T-helper 2 cell (primary cell): ENCODE results near the gene MDM2.

Experiments
- DNase-seq, 5 experiments: peaks; one replicate each; pipeline versions ENCODE4 v3.0.0 to v3.0.0-alpha.2; 2012 to 2022
- total RNA-seq, 2 donors: gene quantifications; one replicate each; lab custom pipeline; 2026; lab: John Stamatoyannopoulos, UW

Gene MDM2
- total RNA-seq, result 102 to 110 reads per million in 2 donors

GRCh38 chr12:68807576-68808387 is at the start of gene MDM2:
TSS of gene MDM2 (plus strand) at chr12:68808177. CDS start at chr12:68808478, 301 bp downstream.
- DNase-seq, result peak; percentile 89 to 99 (median 98)

- DNase-seq, result no peak
Observed at GRCh38 chr12:68759852-68760251, 48.1 kb upstream of the MDM2 start.

GRCh38 chr12:68760806-68761441 is 47.1 kb upstream of the MDM2 start:
- no peak for DNase-seq

- DNase-seq, result no peak
Observed at GRCh38 chr12:68761442-68761812, 46.5 kb upstream of the MDM2 start.

GRCh38 chr12:68761901-68762630 is 45.9 kb upstream of the MDM2 start:
- no peak for DNase-seq

- DNase-seq, result no peak
Observed at GRCh38 chr12:68762691-68763090, 45.3 kb upstream of the MDM2 start.

GRCh38 chr12:68765696-68766095 is 42.3 kb upstream of the MDM2 start:
- no peak for DNase-seq

- DNase-seq, result no peak
Observed at GRCh38 chr12:68766646-68767045, 41.3 kb upstream of the MDM2 start.

- DNase-seq, result no peak
Observed at GRCh38 chr12:68767191-68767590, 40.8 kb upstream of the MDM2 start.

- DNase-seq, result no peak
Observed at GRCh38 chr12:68768431-68768939, 39.5 kb upstream of the MDM2 start.

GRCh38 chr12:68769941-68770340 is 38.0 kb upstream of the MDM2 start:
- DNase-seq, result no peak

GRCh38 chr12:68771223-68771925 is 36.6 kb upstream of the MDM2 start:
- DNase-seq, result no peak

GRCh38 chr12:68772714-68773113 is 35.3 kb upstream of the MDM2 start:
- peak in 1 of 5 experiments; percentile 9 for DNase-seq

- DNase-seq, result no peak
Observed at GRCh38 chr12:68773582-68773981, 34.4 kb upstream of the MDM2 start.

GRCh38 chr12:68775121-68775630 is 32.8 kb upstream of the MDM2 start:
- DNase-seq, result no peak

GRCh38 chr12:68776976-68777610 is 30.9 kb upstream of the MDM2 start:
- DNase-seq, result no peak

GRCh38 chr12:68779280-68779679 is 28.7 kb upstream of the MDM2 start:
- no peak for DNase-seq

GRCh38 chr12:68780731-68781130 is 27.2 kb upstream of the MDM2 start:
- no peak for DNase-seq

GRCh38 chr12:68781728-68782127 is 26.2 kb upstream of the MDM2 start:
- DNase-seq, result no peak

- no peak for DNase-seq
Observed at GRCh38 chr12:68784015-68784414, 24.0 kb upstream of the MDM2 start.

- DNase-seq, result no peak
Observed at GRCh38 chr12:68785358-68785757, 22.6 kb upstream of the MDM2 start.

GRCh38 chr12:68785823-68786222 is 22.2 kb upstream of the MDM2 start:
- DNase-seq, result no peak
